HepG2 (cell line): ENCODE data around the gene MMP24OS. TPM values are rescaled to one million over a fixed set of nuclear protein-coding genes. Genes with fewer than 3 reads are reported as not detected.
A peak's percentile ranks its signal among the peaks of the same experiment; 100 is the strongest.

Source experiments
- ADNP ChIP-seq: sonication (generic); formaldehyde crosslinking; IDR thresholded peaks from 2 replicates; pipeline ENCODE4 v1.4.0; 2020; ENCODE audit warnings: missing genetic modification reagents
- ATF1 ChIP-seq: IDR thresholded peaks from 2 replicates; pipeline ENCODE4 v1.6.1; 2016; ENCODE audit warnings: mild to moderate bottlenecking, control low read depth
- CREBL2 ChIP-seq: sonication (generic); formaldehyde crosslinking; IDR thresholded peaks from 2 replicates; pipeline ENCODE4 v1.8.1; 2023; ENCODE audit warnings: missing genetic modification reagents, mild to moderate bottlenecking, borderline replicate concordance
- FOXP1 ChIP-seq, 2 experiments: fragments of 450-650 bp in 1 of 2; IDR thresholded peaks; 2 replicates each; pipeline ENCODE4 v1.6.1; 2017 to 2018; ENCODE audit warnings: antibody characterized with exemption in 1 of 2
- GLMP ChIP-seq: sonication (generic); formaldehyde crosslinking; IDR thresholded peaks from 2 replicates; pipeline ENCODE4 v1.9.0; 2021; ENCODE audit warnings: missing genetic modification reagents, mild to moderate bottlenecking, borderline replicate concordance
- HMGXB4 ChIP-seq, 2 experiments: sonication (generic) in 1 of 2; formaldehyde crosslinking in 1 of 2; IDR thresholded peaks; 2 replicates each; pipeline versions ENCODE4 v1.4.0 to v1.6.1; 2018 to 2020; ENCODE audit warnings: missing genetic modification reagents in 2 of 2, borderline replicate concordance in 1 of 2, low read depth in 1 of 2, mild to moderate bottlenecking in 1 of 2, missing biosample characterization in 1 of 2
- HNF1A ChIP-seq, 2 experiments: sonication (generic) in 1 of 2; formaldehyde crosslinking in 1 of 2; IDR thresholded peaks; 2 replicates each; pipeline versions ENCODE4 v1.4.0 to v1.6.1; 2016 to 2020; ENCODE audit warnings: borderline replicate concordance in 1 of 2, low read depth in 1 of 2, mild to moderate bottlenecking in 1 of 2, missing genetic modification reagents in 1 of 2
- ISL2 ChIP-seq: sonication (generic); formaldehyde crosslinking; IDR thresholded peaks from 2 replicates; pipeline ENCODE4 v1.5.0; 2020; ENCODE audit warnings: missing genetic modification reagents
- PHF5A ChIP-seq: IDR thresholded peaks from one replicate; pipeline ENCODE4 v1.6.1; 2018; ENCODE audit warnings: low read depth, missing genetic modification reagents; ENCODE audit not compliant: unreplicated experiment
- RFX5 ChIP-seq: IDR thresholded peaks from 2 replicates; pipeline ENCODE4 v1.6.1; 2011; ENCODE audit warnings: low read depth, low read length, improper control_type of control experiment
- SKI ChIP-seq: fragments of 450-650 bp; IDR thresholded peaks from one replicate; pipeline ENCODE4 v1.6.1; 2018; ENCODE audit warnings: mild to moderate bottlenecking; ENCODE audit not compliant: partially characterized antibody
- SMAD9 ChIP-seq: sonication (generic); formaldehyde crosslinking; IDR thresholded peaks from 2 replicates; pipeline ENCODE4 v1.5.1; 2020; ENCODE audit warnings: mild to moderate bottlenecking, missing genetic modification reagents
- SP2 ChIP-seq: sonication (generic); formaldehyde crosslinking; IDR thresholded peaks from 2 replicates; pipeline ENCODE4 v1.5.1; 2020; ENCODE audit warnings: mild to moderate bottlenecking, missing genetic modification reagents
- ZBTB34 ChIP-seq: sonication (generic); formaldehyde crosslinking; IDR thresholded peaks from 2 replicates; pipeline ENCODE4 v1.8.0; 2022; ENCODE audit warnings: mild to moderate bottlenecking, missing genetic modification reagents
- ZFP90 ChIP-seq: sonication (generic); formaldehyde crosslinking; IDR thresholded peaks from 2 replicates; pipeline ENCODE4 v1.8.0; 2022; ENCODE audit warnings: missing genetic modification reagents, mild to moderate bottlenecking, inconsistent platforms, borderline replicate concordance
- ZNF563 ChIP-seq: sonication (generic); formaldehyde crosslinking; IDR thresholded peaks from 2 replicates; pipeline ENCODE4 v1.8.0; 2022; ENCODE audit warnings: mild to moderate bottlenecking, moderate library complexity, missing genetic modification reagents
- polyA plus RNA-seq, 8 experiments: library from polyadenylated mRNA; depleted of rRNA in 3 of 8; stranded (reverse) in 7 of 8; unstranded in 1 of 8; fragments of >200 nt; fragmentation: Illumina TruSeq in 4 of 8; extraction: Trizol in 4 of 8; gene quantifications; 2 replicates each; pipeline versions ENCODE4 v1.2.1 to v1.2.3, GENCODE V29; 2011 to 2016; ENCODE audit warnings: low read depth in 4 of 8, missing spikeins in 1 of 8, mixed read lengths in 1 of 8; ENCODE audit not compliant: insufficient read depth in 1 of 8
- total RNA-seq, 5 experiments: library from RNA; depleted of rRNA; stranded (reverse); fragments of >200 nt; fragmentation: Illumina TruSeq; extraction: Trizol; gene quantifications; 2 replicates each; pipeline ENCODE4 v1.2.3, GENCODE V29; 2016; ENCODE audit warnings: low read depth in 1 of 5
- TF ChIP-seq, protein P1 (sequence below): IDR thresholded peaks from 2 replicates; pipeline ENCODE4 v1.6.1; 2016; ENCODE audit warnings: missing biosample characterization, missing genetic modification reagents, low read depth

The MMP24OS gene
- total and polyA plus RNA-seq, 2 of the 13 experiments (the other 11 are each of a cell fraction or from before 2014, with no cell fraction given): 6.0 to 8.5 TPM

- TF ChIP-seq HNF1A (IDR thresholded peaks at IDR 0.05; ENCODE audit: low read depth) (peak; percentile 96), HNF1A (CRISPR knock-in tag; IDR thresholded peaks at IDR 0.05; ENCODE audit: borderline replicate concordance) (peak; percentile 95), SMAD9 (CRISPR knock-in tag) (no peak), ZFP90 (CRISPR knock-in tag) (no peak), ADNP (CRISPR knock-in tag) (no peak), SP2 (CRISPR knock-in tag) (no peak), PHF5A (no peak), ATF1 (CRISPR knock-in tag) (no peak), SKI (peak; percentile 79), ZBTB34 (CRISPR knock-in tag) (peak; percentile 89; the same call in 1 of the 2 replicates), ISL2 (no peak), CREBL2 (CRISPR knock-in tag) (no peak), RFX5 (no peak), HMGXB4 (CRISPR knock-in tag; IDR thresholded peaks at IDR 0.05; ENCODE audit: borderline replicate concordance in 1 of 2, low read depth in 1 of 2) (no peak), ZNF563 (0 out of 2 replicates have a peak, but pooled peaks have one; percentile 35), FOXP1 (IDR thresholded peaks at IDR 0.05) (no peak), FOXP1 (CRISPR knock-in tag; IDR thresholded peaks at IDR 0.05) (no peak), GLMP (CRISPR knock-in tag) (no peak)
- TF ChIP-seq, protein P1, sequence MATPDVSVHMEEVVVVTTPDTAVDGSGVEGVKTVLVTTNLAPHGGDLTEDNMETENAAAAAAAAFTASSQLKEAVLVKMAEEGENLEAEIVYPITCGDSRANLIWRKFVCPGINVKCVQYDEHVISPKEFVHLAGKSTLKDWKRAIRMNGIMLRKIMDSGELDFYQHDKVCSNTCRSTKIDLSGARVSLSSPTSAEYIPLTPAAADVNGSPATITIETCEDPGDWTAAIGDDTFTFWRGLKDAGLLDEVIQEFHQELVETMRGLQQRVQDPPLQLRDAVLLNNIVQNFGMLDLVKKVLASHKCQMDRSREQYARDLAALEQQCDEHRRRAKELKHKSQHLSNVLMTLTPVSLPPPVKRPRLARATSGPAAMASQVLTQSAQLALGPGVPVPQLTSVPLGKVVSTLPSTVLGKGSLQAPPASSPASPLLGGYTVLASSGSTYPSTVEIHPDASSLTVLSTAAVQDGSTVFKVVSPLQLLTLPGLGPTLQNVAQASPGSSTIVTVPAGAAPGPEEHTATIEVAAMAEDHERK (CRISPR knock-in tag): no peak
Measured at GRCh38 chr20:35286077-35286898, 8.4 kb upstream of the MMP24OS start (continued).
